IPS-18a (cell line): Measurements from ENCODE around the gene NEK10.

ENCODE experiments used
- H3K27ac ChIP-seq: one replicate; pipeline ENCODE4 v1.5.1; 2013; ENCODE audit warnings: low read length
- H3K27me3 ChIP-seq: one replicate; pipeline ENCODE4 v1.6.1; 2013; ENCODE audit warnings: mild to moderate bottlenecking, low read length; ENCODE audit not compliant: control insufficient read depth, insufficient read depth
- H3K36me3 ChIP-seq: one replicate; pipeline ENCODE4 v1.6.1; 2013; ENCODE audit warnings: low read depth, low read length; ENCODE audit not compliant: control insufficient read depth
- H3K4me1 ChIP-seq: one replicate; pipeline ENCODE4 v1.6.1; 2013; ENCODE audit warnings: low read depth, low read length; ENCODE audit not compliant: control insufficient read depth
- H3K4me3 ChIP-seq: one replicate; pipeline ENCODE4 v1.5.1; 2013; ENCODE audit warnings: low read length
- H3K9ac ChIP-seq: one replicate; pipeline ENCODE4 v1.6.1; 2013; ENCODE audit warnings: mild to moderate bottlenecking, low read length, moderate library complexity
- H3K9me3 ChIP-seq: one replicate; pipeline ENCODE4 v1.6.1; 2013; ENCODE audit warnings: low read depth, low read length; ENCODE audit not compliant: control insufficient read depth

The NEK10 gene

GRCh38 chr3:27114129-27114528 is 255.1 kb downstream of the NEK10 start:
- Histone ChIP-seq H3K27ac (no peak overlapping the region), H3K4me1 (no peaks in the 10 kb centered on the region), H3K27me3 (no peaks in the 10 kb centered on the region), H3K4me3 (no peak overlapping the region), H3K9ac (no peak overlapping the region), H3K9me3 (no peaks in the 10 kb centered on the region), H3K36me3 (no peaks in the 10 kb centered on the region)

GRCh38 chr3:27110020-27110419 is 259.2 kb downstream of the NEK10 start:
- Histone ChIP-seq H3K27me3 (no peaks in the 10 kb centered on the region), H3K4me1 (peaks cover 33% of the 10 kb centered on the region), H3K9ac (no peak overlapping the region), H3K9me3 (no peaks in the 10 kb centered on the region), H3K27ac (no peak overlapping the region), H3K36me3 (no peaks in the 10 kb centered on the region), H3K4me3 (no peak overlapping the region)

- Histone ChIP-seq H3K4me1 (peaks cover 34% of the 10 kb centered on the region), H3K36me3 (no peaks in the 10 kb centered on the region), H3K27ac (no peak overlapping the region), H3K9me3 (no peaks in the 10 kb centered on the region), H3K4me3 (no peak overlapping the region), H3K27me3 (no peaks in the 10 kb centered on the region), H3K9ac (no peak overlapping the region)
These were observed 260.9 kb downstream of the NEK10 start for GRCh38 chr3:27108322-27108721.

- no peaks in the 10 kb centered on the region for H3K36me3 ChIP-seq
These were observed 263.3 kb downstream of the NEK10 start for GRCh38 chr3:27105904-27106303.

GRCh38 chr3:27097182-27097581 is 272.0 kb downstream of the NEK10 start:
- Histone ChIP-seq H3K27ac (no peak overlapping the region), H3K27me3 (no peaks in the 10 kb centered on the region), H3K36me3 (no peaks in the 10 kb centered on the region), H3K9me3 (no peaks in the 10 kb centered on the region), H3K4me1 (no peaks in the 10 kb centered on the region), H3K9ac (no peak overlapping the region), H3K4me3 (no peak overlapping the region)

More at GRCh38 chr3:27105904-27106303, 263.3 kb downstream of the NEK10 start:
- Histone ChIP-seq H3K4me3 (no peak overlapping the region), H3K4me1 (peaks cover 34% of the 10 kb centered on the region), H3K9ac (no peak overlapping the region), H3K27me3 (no peaks in the 10 kb centered on the region), H3K9me3 (no peaks in the 10 kb centered on the region), H3K27ac (no peak overlapping the region)

- H3K36me3 ChIP-seq, result no peaks in the 10 kb centered on the region
- H3K27me3 ChIP-seq, result no peaks in the 10 kb centered on the region
- no peaks in the 10 kb centered on the region for H3K4me1 ChIP-seq
- no peaks in the 10 kb centered on the region for H3K9me3 ChIP-seq
- no peak overlapping the region for H3K27ac ChIP-seq
- no peak overlapping the region for H3K4me3 ChIP-seq
- H3K9ac ChIP-seq, result no peak overlapping the region
These were observed 273.5 kb downstream of the NEK10 start for GRCh38 chr3:27095553-27096222.

- no peak overlapping the region for H3K9ac ChIP-seq
- H3K27ac ChIP-seq, result no peak overlapping the region
- no peaks in the 10 kb centered on the region for H3K36me3 ChIP-seq
- no peaks in the 10 kb centered on the region for H3K9me3 ChIP-seq
- no peaks in the 10 kb centered on the region for H3K4me1 ChIP-seq
- H3K27me3 ChIP-seq, result no peaks in the 10 kb centered on the region
- no peak overlapping the region for H3K4me3 ChIP-seq
These were observed 274.5 kb downstream of the NEK10 start for GRCh38 chr3:27094721-27095120.

- Histone ChIP-seq H3K9ac (no peak overlapping the region), H3K27ac (no peak overlapping the region), H3K4me1 (no peaks in the 10 kb centered on the region), H3K4me3 (no peak overlapping the region), H3K27me3 (no peaks in the 10 kb centered on the region), H3K9me3 (no peaks in the 10 kb centered on the region), H3K36me3 (no peaks in the 10 kb centered on the region)
These were observed 275.4 kb downstream of the NEK10 start for GRCh38 chr3:27093771-27094170.

- H3K9ac ChIP-seq, result no peak overlapping the region
- H3K4me1 ChIP-seq, result no peaks in the 10 kb centered on the region
- H3K4me3 ChIP-seq, result no peak overlapping the region
- H3K36me3 ChIP-seq, result no peaks in the 10 kb centered on the region
- H3K9me3 ChIP-seq, result no peaks in the 10 kb centered on the region
- H3K27ac ChIP-seq, result no peak overlapping the region
- no peaks in the 10 kb centered on the region for H3K27me3 ChIP-seq
These were observed 278.7 kb downstream of the NEK10 start for GRCh38 chr3:27090275-27091041.

- no peak overlapping the region for H3K27ac ChIP-seq
- H3K4me1 ChIP-seq, result no peaks in the 10 kb centered on the region
- H3K9me3 ChIP-seq, result no peaks in the 10 kb centered on the region
- no peak overlapping the region for H3K4me3 ChIP-seq
- H3K36me3 ChIP-seq, result no peaks in the 10 kb centered on the region
- no peaks in the 10 kb centered on the region for H3K27me3 ChIP-seq
- no peak overlapping the region for H3K9ac ChIP-seq
These were observed 279.5 kb downstream of the NEK10 start for GRCh38 chr3:27089645-27090044.

GRCh38 chr3:27089068-27089467 is 280.1 kb downstream of the NEK10 start:
- no peaks in the 10 kb centered on the region for H3K27me3 ChIP-seq
- no peaks in the 10 kb centered on the region for H3K36me3 ChIP-seq
- H3K4me3 ChIP-seq, result no peak overlapping the region
- H3K9ac ChIP-seq, result no peak overlapping the region
- no peak overlapping the region for H3K27ac ChIP-seq
- H3K4me1 ChIP-seq, result no peaks in the 10 kb centered on the region
- no peaks in the 10 kb centered on the region for H3K9me3 ChIP-seq
